ENCODE data around the gene FLOT1. TPM values are rescaled to one million over a fixed set of nuclear protein-coding genes. Genes with fewer than 3 reads are reported as not detected.

The FLOT1 gene
- total and polyA plus RNA-seq, 2 of the 13 experiments (the other 11 are each of a cell fraction or from before 2014, with no cell fraction given): 82.3 to 130 TPM

DNA sequence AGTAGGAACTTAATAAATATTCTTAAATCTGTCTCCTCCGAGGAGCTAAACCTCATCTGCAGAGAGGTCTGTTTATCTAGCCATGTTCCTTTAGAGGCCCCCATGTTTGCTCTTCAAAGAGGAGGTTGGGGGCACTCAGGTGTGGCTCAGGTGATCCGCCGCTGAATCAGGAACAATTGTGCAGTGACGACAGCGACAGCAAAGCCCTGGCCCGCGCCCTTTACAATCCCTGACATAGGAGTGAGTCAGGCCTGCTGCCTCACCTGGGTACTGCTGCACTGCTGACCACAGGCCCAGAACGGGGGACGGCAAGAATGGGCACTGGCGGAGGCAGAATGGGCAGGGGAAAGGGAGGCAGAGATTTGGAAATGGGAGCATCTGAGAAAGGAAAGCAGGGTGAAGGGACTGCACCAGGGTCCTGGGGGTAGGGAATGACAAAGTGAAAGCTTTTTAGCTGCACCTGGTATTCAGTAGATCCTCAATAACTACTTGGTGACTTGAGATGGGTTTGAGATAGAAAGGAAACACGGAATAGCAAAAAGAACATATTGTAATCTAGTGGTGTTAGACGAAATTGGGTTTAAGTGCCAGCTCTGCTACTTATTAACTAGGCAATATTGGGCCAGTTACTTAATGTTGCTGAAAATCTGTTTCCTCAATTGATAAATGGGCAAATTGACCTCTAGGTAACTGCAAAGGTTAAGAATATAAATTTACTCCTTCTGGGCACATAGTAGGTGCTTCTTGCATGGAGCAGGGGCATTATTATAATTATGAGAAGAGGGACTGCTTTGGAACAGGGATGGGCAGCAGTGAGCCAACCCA lies 7.3 kb upstream of the FLOT1 start (continued):
- TF ChIP-seq, protein P1, sequence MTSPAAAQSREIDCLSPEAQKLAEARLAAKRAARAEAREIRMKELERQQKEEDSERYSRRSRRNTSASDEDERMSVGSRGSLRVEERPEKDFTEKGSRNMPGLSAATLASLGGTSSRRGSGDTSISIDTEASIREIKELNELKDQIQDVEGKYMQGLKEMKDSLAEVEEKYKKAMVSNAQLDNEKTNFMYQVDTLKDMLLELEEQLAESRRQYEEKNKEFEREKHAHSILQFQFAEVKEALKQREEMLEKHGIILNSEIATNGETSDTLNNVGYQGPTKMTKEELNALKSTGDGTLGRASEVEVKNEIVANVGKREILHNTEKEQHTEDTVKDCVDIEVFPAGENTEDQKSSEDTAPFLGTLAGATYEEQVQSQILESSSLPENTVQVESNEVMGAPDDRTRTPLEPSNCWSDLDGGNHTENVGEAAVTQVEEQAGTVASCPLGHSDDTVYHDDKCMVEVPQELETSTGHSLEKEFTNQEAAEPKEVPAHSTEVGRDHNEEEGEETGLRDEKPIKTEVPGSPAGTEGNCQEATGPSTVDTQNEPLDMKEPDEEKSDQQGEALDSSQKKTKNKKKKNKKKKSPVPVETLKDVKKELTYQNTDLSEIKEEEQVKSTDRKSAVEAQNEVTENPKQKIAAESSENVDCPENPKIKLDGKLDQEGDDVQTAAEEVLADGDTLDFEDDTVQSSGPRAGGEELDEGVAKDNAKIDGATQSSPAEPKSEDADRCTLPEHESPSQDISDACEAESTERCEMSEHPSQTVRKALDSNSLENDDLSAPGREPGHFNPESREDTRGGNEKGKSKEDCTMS (CRISPR knock-in tag; conservative IDR thresholded peaks at IDR 0.05): no peak; the same call in 1 of the 2 replicates
- TF ChIP-seq YEATS2 (CRISPR knock-in tag; IDR thresholded peaks at IDR 0.05; ENCODE audit: borderline replicate concordance) (no peak), ZNF17 (CRISPR knock-in tag; IDR thresholded peaks at IDR 0.05) (no peak), ZNF335 (CRISPR knock-in tag; IDR thresholded peaks at IDR 0.05) (0 out of 2 replicates have a peak, but pooled peaks have one; percentile 16), ZNF780A (CRISPR knock-in tag; IDR thresholded peaks at IDR 0.05) (no peak)
- TF ChIP-seq, protein P2, sequence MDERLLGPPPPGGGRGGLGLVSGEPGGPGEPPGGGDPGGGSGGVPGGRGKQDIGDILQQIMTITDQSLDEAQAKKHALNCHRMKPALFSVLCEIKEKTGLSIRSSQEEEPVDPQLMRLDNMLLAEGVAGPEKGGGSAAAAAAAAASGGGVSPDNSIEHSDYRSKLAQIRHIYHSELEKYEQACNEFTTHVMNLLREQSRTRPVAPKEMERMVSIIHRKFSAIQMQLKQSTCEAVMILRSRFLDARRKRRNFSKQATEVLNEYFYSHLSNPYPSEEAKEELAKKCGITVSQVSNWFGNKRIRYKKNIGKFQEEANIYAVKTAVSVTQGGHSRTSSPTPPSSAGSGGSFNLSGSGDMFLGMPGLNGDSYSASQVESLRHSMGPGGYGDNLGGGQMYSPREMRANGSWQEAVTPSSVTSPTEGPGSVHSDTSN (CRISPR knock-in tag; IDR thresholded peaks at IDR 0.05): no peak
- TF ChIP-seq, protein P3, sequence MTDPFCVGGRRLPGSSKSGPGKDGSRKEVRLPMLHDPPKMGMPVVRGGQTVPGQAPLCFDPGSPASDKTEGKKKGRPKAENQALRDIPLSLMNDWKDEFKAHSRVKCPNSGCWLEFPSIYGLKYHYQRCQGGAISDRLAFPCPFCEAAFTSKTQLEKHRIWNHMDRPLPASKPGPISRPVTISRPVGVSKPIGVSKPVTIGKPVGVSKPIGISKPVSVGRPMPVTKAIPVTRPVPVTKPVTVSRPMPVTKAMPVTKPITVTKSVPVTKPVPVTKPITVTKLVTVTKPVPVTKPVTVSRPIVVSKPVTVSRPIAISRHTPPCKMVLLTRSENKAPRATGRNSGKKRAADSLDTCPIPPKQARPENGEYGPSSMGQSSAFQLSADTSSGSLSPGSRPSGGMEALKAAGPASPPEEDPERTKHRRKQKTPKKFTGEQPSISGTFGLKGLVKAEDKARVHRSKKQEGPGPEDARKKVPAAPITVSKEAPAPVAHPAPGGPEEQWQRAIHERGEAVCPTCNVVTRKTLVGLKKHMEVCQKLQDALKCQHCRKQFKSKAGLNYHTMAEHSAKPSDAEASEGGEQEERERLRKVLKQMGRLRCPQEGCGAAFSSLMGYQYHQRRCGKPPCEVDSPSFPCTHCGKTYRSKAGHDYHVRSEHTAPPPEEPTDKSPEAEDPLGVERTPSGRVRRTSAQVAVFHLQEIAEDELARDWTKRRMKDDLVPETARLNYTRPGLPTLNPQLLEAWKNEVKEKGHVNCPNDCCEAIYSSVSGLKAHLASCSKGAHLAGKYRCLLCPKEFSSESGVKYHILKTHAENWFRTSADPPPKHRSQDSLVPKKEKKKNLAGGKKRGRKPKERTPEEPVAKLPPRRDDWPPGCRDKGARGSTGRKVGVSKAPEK (CRISPR knock-in tag; IDR thresholded peaks at IDR 0.05; ENCODE audit: borderline replicate concordance): peak; percentile 70; the same call in 1 of the 2 replicates
- TF ChIP-seq, protein P4, sequence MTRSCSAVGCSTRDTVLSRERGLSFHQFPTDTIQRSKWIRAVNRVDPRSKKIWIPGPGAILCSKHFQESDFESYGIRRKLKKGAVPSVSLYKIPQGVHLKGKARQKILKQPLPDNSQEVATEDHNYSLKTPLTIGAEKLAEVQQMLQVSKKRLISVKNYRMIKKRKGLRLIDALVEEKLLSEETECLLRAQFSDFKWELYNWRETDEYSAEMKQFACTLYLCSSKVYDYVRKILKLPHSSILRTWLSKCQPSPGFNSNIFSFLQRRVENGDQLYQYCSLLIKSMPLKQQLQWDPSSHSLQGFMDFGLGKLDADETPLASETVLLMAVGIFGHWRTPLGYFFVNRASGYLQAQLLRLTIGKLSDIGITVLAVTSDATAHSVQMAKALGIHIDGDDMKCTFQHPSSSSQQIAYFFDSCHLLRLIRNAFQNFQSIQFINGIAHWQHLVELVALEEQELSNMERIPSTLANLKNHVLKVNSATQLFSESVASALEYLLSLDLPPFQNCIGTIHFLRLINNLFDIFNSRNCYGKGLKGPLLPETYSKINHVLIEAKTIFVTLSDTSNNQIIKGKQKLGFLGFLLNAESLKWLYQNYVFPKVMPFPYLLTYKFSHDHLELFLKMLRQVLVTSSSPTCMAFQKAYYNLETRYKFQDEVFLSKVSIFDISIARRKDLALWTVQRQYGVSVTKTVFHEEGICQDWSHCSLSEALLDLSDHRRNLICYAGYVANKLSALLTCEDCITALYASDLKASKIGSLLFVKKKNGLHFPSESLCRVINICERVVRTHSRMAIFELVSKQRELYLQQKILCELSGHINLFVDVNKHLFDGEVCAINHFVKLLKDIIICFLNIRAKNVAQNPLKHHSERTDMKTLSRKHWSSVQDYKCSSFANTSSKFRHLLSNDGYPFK (CRISPR knock-in tag; IDR thresholded peaks at IDR 0.05; ENCODE audit: borderline replicate concordance): no peak
- TF ChIP-seq, protein P5, sequence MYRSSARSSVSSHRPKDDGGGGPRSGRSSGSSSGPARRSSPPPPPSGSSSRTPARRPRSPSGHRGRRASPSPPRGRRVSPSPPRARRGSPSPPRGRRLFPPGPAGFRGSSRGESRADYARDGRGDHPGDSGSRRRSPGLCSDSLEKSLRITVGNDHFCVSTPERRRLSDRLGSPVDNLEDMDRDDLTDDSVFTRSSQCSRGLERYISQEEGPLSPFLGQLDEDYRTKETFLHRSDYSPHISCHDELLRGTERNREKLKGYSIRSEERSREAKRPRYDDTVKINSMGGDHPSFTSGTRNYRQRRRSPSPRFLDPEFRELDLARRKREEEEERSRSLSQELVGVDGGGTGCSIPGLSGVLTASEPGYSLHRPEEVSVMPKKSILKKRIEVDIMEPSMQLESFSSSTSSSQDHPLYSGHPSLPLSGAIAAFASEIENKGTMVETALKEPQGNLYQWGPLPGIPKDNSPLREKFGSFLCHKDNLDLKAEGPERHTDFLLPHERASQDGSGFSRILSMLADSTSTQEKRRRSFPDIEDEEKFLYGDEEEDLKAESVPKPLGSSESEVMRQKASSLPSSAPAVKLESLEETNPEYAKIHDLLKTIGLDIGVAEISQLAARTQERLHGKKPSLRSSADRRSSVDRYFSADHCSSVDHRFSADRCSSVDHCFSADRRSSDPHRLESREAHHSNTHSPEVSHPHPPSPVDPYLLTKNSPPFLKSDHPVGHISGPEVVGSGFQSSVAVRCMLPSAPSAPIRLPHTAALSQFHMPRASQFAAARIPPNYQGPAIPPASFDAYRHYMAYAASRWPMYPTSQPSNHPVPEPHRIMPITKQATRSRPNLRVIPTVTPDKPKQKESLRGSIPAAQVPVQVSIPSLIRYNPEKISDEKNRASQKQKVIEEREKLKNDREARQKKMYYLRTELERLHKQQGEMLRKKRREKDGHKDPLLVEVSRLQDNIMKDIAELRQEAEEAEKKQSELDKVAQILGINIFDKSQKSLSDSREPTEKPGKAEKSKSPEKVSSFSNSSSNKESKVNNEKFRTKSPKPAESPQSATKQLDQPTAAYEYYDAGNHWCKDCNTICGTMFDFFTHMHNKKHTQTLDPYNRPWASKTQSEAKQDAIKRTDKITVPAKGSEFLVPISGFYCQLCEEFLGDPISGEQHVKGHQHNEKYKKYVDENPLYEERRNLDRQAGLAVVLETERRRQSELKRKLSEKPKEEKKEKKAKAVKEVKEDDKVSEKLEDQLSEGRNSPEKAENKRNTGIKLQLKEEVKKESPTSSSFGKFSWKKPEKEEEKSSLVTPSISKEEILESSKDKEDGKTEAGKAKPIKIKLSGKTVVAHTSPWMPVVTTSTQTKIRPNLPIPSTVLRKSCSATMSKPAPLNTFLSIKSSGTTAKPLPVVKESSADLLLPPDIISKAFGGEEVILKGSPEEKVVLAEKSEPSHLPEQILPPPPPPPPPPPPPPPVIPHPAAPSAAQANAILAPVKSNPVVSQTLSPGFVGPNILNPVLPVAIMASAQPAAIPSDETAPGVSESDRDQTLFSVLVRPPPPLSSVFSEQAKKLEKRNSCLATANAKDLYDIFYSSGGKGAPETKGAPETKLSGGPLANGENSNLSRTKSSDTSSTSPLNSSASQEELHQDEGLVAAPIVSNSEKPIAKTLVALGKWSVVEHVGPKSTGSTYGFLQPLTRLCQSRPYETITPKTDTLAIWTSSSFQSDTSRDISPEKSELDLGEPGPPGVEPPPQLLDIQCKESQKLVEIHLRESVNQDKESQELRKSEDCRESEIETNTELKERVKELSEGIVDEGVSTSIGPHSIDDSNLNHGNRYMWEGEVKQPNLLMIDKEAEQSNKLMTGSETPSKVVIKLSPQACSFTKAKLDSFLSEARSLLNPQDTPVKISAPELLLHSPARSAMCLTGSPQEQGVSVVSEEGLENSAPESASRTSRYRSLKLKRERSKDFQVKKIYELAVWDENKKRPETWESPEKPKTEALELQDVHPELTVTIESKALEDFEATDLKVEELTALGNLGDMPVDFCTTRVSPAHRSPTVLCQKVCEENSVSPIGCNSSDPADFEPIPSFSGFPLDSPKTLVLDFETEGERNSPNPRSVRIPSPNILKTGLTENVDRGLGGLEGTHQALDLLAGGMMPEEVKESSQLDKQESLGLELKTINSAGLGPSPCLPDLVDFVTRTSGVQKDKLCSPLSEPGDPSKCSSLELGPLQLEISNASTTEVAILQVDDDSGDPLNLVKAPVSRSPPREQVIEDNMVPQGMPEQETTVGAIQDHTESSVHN (CRISPR knock-in tag; IDR thresholded peaks at IDR 0.05): no peak
